GM23248 (cell line): ENCODE results near the gene ANKRD6. TPM values are rescaled to one million over a fixed set of nuclear protein-coding genes. Genes with fewer than 3 reads are reported as not detected.

ENCODE experiments used
- DNase-seq: peaks from one replicate; pipeline ENCODE4 v3.0.0-alpha.2; 2015
- H2AFZ ChIP-seq: fragments of 200-600 bp; sonication (generic); 2 replicates; pipeline ENCODE4 v1.6.1; 2016; ENCODE audit warnings: antibody characterized with exemption
- H3F3A ChIP-seq: fragments of 200-600 bp; sonication (generic); 2 replicates; pipeline ENCODE4 v1.6.1; 2016; ENCODE audit warnings: mild to moderate bottlenecking, antibody characterized with exemption, mixed run types; ENCODE audit not compliant: insufficient read depth
- H3K27ac ChIP-seq: fragments of 200-600 bp; sonication (generic); 2 replicates; pipeline ENCODE4 v1.5.1; 2016; ENCODE audit warnings: mild to moderate bottlenecking
- H3K27me3 ChIP-seq: fragments of 200-600 bp; sonication (generic); replicated peaks from 2 replicates; pipeline ENCODE4 v1.6.1; 2016; ENCODE audit warnings: mild to moderate bottlenecking; ENCODE audit not compliant: insufficient read depth
- H3K36me3 ChIP-seq: fragments of 200-600 bp; sonication (generic); 2 replicates; pipeline ENCODE4 v1.6.1; 2016; ENCODE audit warnings: low read depth, mild to moderate bottlenecking
- H3K4me1 ChIP-seq: fragments of 200-600 bp; sonication (generic); 2 replicates; pipeline ENCODE4 v1.6.1; 2016; ENCODE audit warnings: mild to moderate bottlenecking; ENCODE audit not compliant: insufficient read depth
- H3K4me2 ChIP-seq: fragments of 200-600 bp; sonication (generic); one replicate; pipeline ENCODE4 v1.6.1; 2016; ENCODE audit warnings: mild to moderate bottlenecking; ENCODE audit not compliant: unreplicated experiment
- H3K4me3 ChIP-seq: fragments of 200-600 bp; sonication (generic); 2 replicates; pipeline ENCODE4 v1.5.1; 2016; ENCODE audit warnings: mild to moderate bottlenecking
- H3K79me2 ChIP-seq: fragments of 200-600 bp; sonication (generic); 2 replicates; pipeline ENCODE4 v1.6.1; 2016; ENCODE audit warnings: mild to moderate bottlenecking; ENCODE audit not compliant: insufficient read depth
- H3K9ac ChIP-seq: fragments of 200-600 bp; sonication (generic); 2 replicates; pipeline ENCODE4 v1.6.1; 2016; ENCODE audit warnings: mild to moderate bottlenecking
- H3K9me2 ChIP-seq: fragments of 200-600 bp; sonication (generic); 2 replicates; pipeline ENCODE4 v1.6.1; 2016; ENCODE audit warnings: mixed run types, mild to moderate bottlenecking, moderate library complexity; ENCODE audit not compliant: insufficient read depth
- H3K9me3 ChIP-seq: fragments of 200-600 bp; sonication (generic); one replicate; pipeline ENCODE4 v1.6.1; 2017; ENCODE audit warnings: low read depth
- H4K20me1 ChIP-seq: fragments of 200-600 bp; sonication (generic); 2 replicates; pipeline ENCODE4 v1.6.0; 2016; ENCODE audit not compliant: insufficient read depth
- EZH2 ChIP-seq: fragments of 200-600 bp; sonication (generic); IDR thresholded peaks from 2 replicates; pipeline ENCODE4 v1.6.1; 2018; ENCODE audit warnings: antibody characterized with exemption, mild to moderate bottlenecking; ENCODE audit not compliant: insufficient read depth, poor library complexity, severe bottlenecking
- EZH2phosphoT487 ChIP-seq: fragments of 200-600 bp; sonication (generic); IDR thresholded peaks from 2 replicates; pipeline ENCODE4 v1.6.1; 2018; ENCODE audit warnings: antibody characterized with exemption, moderate library complexity, mild to moderate bottlenecking, low read depth; ENCODE audit not compliant: insufficient read depth
- WGBS, 2 experiments: methylation state at CpG; one replicate each; pipeline ENCODE4 v1.1.6; 2015 to 2017; ENCODE audit warnings: low lambda C conversion rate in 2 of 2, low coverage in 1 of 2; ENCODE audit errors: missing lambda C conversion rate in 2 of 2; 5-methylcytosine and 5-hydroxymethylcytosine counted together
- in situ Hi-C: fragments of 300-500 bp; cut with MboI; formaldehyde crosslinking; loops from 2 replicates; pipeline ENCODE4 v1.15.0; 2020
- polyA plus RNA-seq: library from polyadenylated mRNA; unstranded; fragments of >200 nt; fragmentation: Nextera tagmentation; extraction: Ambion mirVana; gene quantifications from 2 replicates; pipeline ENCODE4 v1.2.1, GENCODE V29; 2016
- total RNA-seq: library from RNA; depleted of rRNA; stranded (reverse); fragments of >200 nt; shearing (Covaris generic); gene quantifications from 2 replicates; pipeline ENCODE4 v1.2.3, GENCODE V29; 2014

ANKRD6 gene
- total and polyA plus RNA-seq, 2 experiments from 2014 or later = 0.54 to 12.4 TPM

DNA sequence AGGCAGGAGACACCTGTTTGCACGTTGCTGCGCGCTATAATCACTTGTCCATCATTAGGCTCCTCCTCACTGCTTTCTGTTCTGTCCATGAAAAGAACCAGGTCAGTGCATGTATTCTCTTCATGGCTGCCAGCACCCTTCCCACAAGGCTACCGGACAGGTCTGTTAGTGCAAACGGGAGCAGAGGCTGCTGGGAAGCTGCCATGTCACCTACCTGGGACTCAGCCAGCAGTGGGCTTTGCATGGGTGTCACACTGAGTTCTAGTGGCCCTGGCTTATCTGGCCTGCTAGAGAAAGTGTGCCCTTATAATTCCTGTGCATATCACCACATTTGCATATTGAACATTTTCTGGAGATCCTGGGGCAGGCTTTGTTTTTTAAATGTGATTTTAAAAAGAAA, 180.8 kb downstream of the ANKRD6 start:
- in situ Hi-C loops = loop anchor here (10.0 kb wide), 1 partner anchor 179 kb away; the partner anchor contains the start of gene ANKRD6

DNA sequence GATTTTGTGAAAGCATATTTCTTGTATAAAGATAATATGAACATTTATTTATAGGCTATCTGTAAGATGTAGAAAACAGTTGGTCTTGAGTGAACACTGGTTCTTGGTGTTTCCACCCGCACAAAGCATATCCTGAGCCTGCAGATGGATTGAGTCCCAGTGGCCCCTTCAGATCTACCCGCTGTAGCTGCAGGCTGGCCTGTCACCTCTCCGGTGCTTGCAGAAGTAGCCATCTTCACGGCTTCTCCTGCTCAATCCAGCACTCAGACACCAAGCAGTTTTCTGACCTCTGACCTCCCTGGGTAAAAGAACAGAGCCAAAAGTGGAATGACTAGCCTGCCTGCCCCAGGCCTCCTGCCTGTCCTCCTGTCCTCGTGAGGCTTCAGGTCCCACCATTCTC, 182.9 kb downstream of the ANKRD6 start:
- H3K36me3 ChIP-seq = no peaks in the 10 kb centered on the region
- no peak overlapping the region for H3K27ac ChIP-seq
- H3K9me2 ChIP-seq = no peaks in the 10 kb centered on the region
- DNase-seq = no peak
- no peaks in the 10 kb centered on the region for H3K27me3 ChIP-seq
- no peak overlapping the region for H3K4me2 ChIP-seq
- no peaks in the 10 kb centered on the region for H3K9me3 ChIP-seq
- H4K20me1 ChIP-seq = no peaks in the 10 kb centered on the region
- TF ChIP-seq EZH2 = no peak
- no peak for TF ChIP-seq EZH2phosphoT487
- no peaks in the 10 kb centered on the region for H3K79me2 ChIP-seq
- H3K4me1 ChIP-seq = no peaks in the 10 kb centered on the region
- no peak overlapping the region for H3K9ac ChIP-seq
- no peak overlapping the region for H2AFZ ChIP-seq
- H3K4me3 ChIP-seq = no peak overlapping the region
- WGBS, 2 experiments = 87 to 95% methylated on average over 5 of the region's 5 CpGs
- no peaks in the 10 kb centered on the region for H3F3A ChIP-seq
- in situ Hi-C loops = loop anchor here (10.0 kb wide), 1 partner anchor 181 kb away; the partner anchor contains the start of gene ANKRD6

More for the DNA sequence above, 180.8 kb downstream of the ANKRD6 start:
- DNase-seq = no peak
- no peaks in the 10 kb centered on the region for H4K20me1 ChIP-seq
- H3K9me2 ChIP-seq = no peaks in the 10 kb centered on the region
- TF ChIP-seq EZH2phosphoT487 = no peak
- TF ChIP-seq EZH2 = no peak
- no peak overlapping the region for H3K4me2 ChIP-seq
- H3K9me3 ChIP-seq = no peaks in the 10 kb centered on the region
- WGBS, 2 experiments = 98% methylated on average over 5 of the region's 5 CpGs
- no peaks in the 10 kb centered on the region for H3F3A ChIP-seq
- H3K27me3 ChIP-seq = no peaks in the 10 kb centered on the region
- H3K36me3 ChIP-seq = no peaks in the 10 kb centered on the region
- H2AFZ ChIP-seq = no peak overlapping the region
- no peak overlapping the region for H3K27ac ChIP-seq
- H3K9ac ChIP-seq = no peak overlapping the region
- H3K4me1 ChIP-seq = no peaks in the 10 kb centered on the region
- H3K4me3 ChIP-seq = no peak overlapping the region
- H3K79me2 ChIP-seq = no peaks in the 10 kb centered on the region

DNA sequence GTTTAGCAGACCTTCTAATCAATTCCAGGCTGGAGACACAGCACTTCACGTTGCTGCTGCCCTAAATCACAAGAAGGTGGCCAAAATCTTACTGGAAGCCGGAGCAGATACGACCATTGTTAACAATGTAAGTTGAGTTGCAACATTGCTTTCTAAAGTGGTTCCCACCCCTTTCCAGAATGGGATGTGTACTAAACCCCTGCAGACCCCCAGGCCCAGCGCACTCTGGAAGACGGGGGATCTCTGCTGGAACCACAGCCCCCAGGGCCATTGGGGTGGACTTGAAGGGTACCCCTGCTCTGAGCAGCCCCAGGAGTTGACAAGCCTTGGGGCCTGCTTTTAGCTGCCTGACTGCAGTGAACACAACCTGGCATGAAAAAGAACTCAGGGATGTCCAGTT, 183.6 kb downstream of the ANKRD6 start:
- Histone ChIP-seq H3K9me2 (no peaks in the 10 kb centered on the region), H3K4me1 (no peaks in the 10 kb centered on the region), H4K20me1 (no peaks in the 10 kb centered on the region), H3K9ac (no peak overlapping the region), H3K4me3 (no peak overlapping the region), H3K27me3 (no peaks in the 10 kb centered on the region), H3F3A (no peaks in the 10 kb centered on the region), H3K36me3 (no peaks in the 10 kb centered on the region), H2AFZ (no peak overlapping the region), H3K79me2 (no peaks in the 10 kb centered on the region), H3K9me3 (no peaks in the 10 kb centered on the region), H3K4me2 (no peak overlapping the region), H3K27ac (no peak overlapping the region)
- TF ChIP-seq EZH2 (no peak), EZH2phosphoT487 (no peak)
- DNase-seq = no peak
- in situ Hi-C loops = loop anchor here (10.0 kb wide), 1 partner anchor 182 kb away; the partner anchor contains the start of gene ANKRD6
- WGBS, 2 experiments = 78 to 83% methylated on average over 5 of the region's 5 CpGs

DNA sequence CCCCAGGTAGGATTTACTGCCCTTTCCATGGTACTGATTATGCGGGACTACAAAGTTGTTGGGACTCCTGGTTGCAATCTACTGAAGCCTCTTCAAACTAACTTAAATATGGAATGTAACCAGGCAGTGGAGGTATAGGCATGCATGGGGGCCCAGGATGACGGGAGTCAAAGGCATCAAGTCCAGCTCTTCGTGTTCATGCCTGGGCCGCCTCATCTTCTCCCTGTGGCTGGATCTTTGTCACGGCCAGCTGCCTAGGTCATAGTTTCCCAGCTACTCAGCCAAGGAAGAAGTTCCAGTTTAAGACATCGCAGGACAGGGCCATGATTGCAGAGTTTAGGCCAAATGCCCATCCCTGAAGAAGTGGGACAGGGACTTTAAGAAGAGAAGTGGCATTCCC, 185.1 kb downstream of the ANKRD6 start:
- Histone ChIP-seq H3K27ac (no peak overlapping the region), H2AFZ (no peak overlapping the region), H3K4me2 (no peak overlapping the region), H3K9me2 (no peaks in the 10 kb centered on the region), H3K36me3 (no peaks in the 10 kb centered on the region), H3K9ac (no peak overlapping the region), H3K27me3 (no peaks in the 10 kb centered on the region), H3K79me2 (no peaks in the 10 kb centered on the region), H4K20me1 (no peaks in the 10 kb centered on the region), H3K4me3 (no peak overlapping the region), H3K4me1 (no peaks in the 10 kb centered on the region), H3K9me3 (no peaks in the 10 kb centered on the region), H3F3A (no peaks in the 10 kb centered on the region)
- in situ Hi-C loops = loop anchor here (10.0 kb wide), 1 partner anchor 183 kb away; the partner anchor contains the start of gene ANKRD6
- no peak for DNase-seq
- no peak for TF ChIP-seq EZH2phosphoT487
- no peak for TF ChIP-seq EZH2
- 75 to 87% methylated on average over 6 of the region's 6 CpGs for WGBS, 2 experiments
